ENCODE data around the gene C15orf61. TPM values are rescaled to one million over a fixed set of nuclear protein-coding genes. Genes with fewer than 3 reads are reported as not detected.

Gene C15orf61
- total RNA-seq, 1 experiment from 2014 or later, result 3.9 TPM

DNA sequence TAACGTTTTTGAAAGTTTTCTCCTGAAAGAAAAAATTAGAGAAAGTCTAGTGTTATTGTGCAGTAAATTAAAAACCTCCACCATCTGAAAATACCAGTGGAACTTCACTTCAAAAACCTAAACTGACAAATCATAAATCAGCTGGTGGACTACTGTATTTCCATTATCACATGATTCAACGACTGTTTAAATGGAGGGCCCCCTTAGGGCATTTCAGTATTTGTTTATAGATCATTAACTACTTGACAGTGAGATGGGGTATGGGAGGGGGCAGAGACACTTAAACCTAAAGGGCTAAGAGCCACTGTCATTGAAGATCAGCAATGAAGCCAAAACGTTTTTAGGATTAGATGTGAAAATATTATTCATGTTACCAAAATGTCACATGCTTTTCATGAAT is 8.8 kb upstream of the C15orf61 start:
- no peak overlapping the region for H3K4me2 ChIP-seq (ENCODE audit: low read length)
- H4K20me1 ChIP-seq (ENCODE audit: low read length), result no peaks in the 10 kb centered on the region
- H3K27ac ChIP-seq (ENCODE audit: low read length), result no peak overlapping the region
- ChIA-PET POLR2A (ENCODE audit: unreplicated experiment) (no interaction called here), CTCF (no interaction called here)
- no peak overlapping the region for H3K4me3 ChIP-seq (ENCODE audit: low read length)
- no peaks in the 10 kb centered on the region for H3K4me1 ChIP-seq (ENCODE audit: insufficient read depth, low read length)
- no peaks in the 10 kb centered on the region for H3K9me3 ChIP-seq (ENCODE audit: low read length)
- no TSS peak for BruUV-seq (replicated peaks)
- intact Hi-C loops (cut with micrococcal nuclease), result no loop called here
- no peaks in the 10 kb centered on the region for H3K36me3 ChIP-seq (ENCODE audit: low read depth, low read length)
- no peak for DNase-seq
- no peaks in the 10 kb centered on the region for H3K27me3 ChIP-seq (ENCODE audit: low read length)
- H3K79me2 ChIP-seq (ENCODE audit: low read length), result no peaks in the 10 kb centered on the region
- no peak for ATAC-seq
- H3K9me2 ChIP-seq (replicated peaks; ENCODE audit: low read length), result no peaks in the 10 kb centered on the region
- no peak overlapping the region for H2AFZ ChIP-seq (ENCODE audit: low read length)
- H3F3A ChIP-seq (ENCODE audit: low read length, unreplicated experiment), result no peaks in the 10 kb centered on the region
- H3K9ac ChIP-seq (ENCODE audit: low read length), result no peak overlapping the region
- TF ChIP-seq EZH2phosphoT487 (IDR thresholded peaks at IDR 0.05; ENCODE audit: borderline replicate concordance, low read length) (no peak), CTCF (conservative IDR thresholded peaks at IDR 0.05; ENCODE audit: low read depth, low read length) (no peak), EZH2 (IDR thresholded peaks at IDR 0.05; ENCODE audit: low read length, unreplicated experiment) (no peak)

- CTCF ChIA-PET, result no interaction called here
- Histone ChIP-seq H4K20me1 (ENCODE audit: low read length) (no peaks in the 10 kb centered on the region), H3F3A (ENCODE audit: low read length, unreplicated experiment) (no peaks in the 10 kb centered on the region), H3K79me2 (ENCODE audit: low read length) (no peaks in the 10 kb centered on the region), H3K9me2 (replicated peaks; ENCODE audit: low read length) (no peaks in the 10 kb centered on the region), H3K9ac (ENCODE audit: low read length) (no peak overlapping the region), H3K4me2 (ENCODE audit: low read length) (no peak overlapping the region), H3K4me3 (ENCODE audit: low read length) (no peak overlapping the region), H3K27ac (ENCODE audit: low read length) (no peak overlapping the region), H3K27me3 (ENCODE audit: low read length) (no peaks in the 10 kb centered on the region), H3K4me1 (ENCODE audit: insufficient read depth, low read length) (no peaks in the 10 kb centered on the region), H3K36me3 (ENCODE audit: low read depth, low read length) (no peaks in the 10 kb centered on the region), H3K9me3 (ENCODE audit: low read length) (no peaks in the 10 kb centered on the region), H2AFZ (ENCODE audit: low read length) (no peak overlapping the region)
- no TSS peak for BruUV-seq (replicated peaks)
- POLR2A ChIA-PET (ENCODE audit: unreplicated experiment), result no interaction called here
- ATAC-seq, result no peak
- intact Hi-C loops (cut with micrococcal nuclease), result no loop called here
- DNase-seq, result no peak
- TF ChIP-seq EZH2phosphoT487 (IDR thresholded peaks at IDR 0.05; ENCODE audit: borderline replicate concordance, low read length) (no peak), EZH2 (IDR thresholded peaks at IDR 0.05; ENCODE audit: low read length, unreplicated experiment) (no peak), CTCF (conservative IDR thresholded peaks at IDR 0.05; ENCODE audit: low read depth, low read length) (no peak)
These were observed 7.8 kb upstream of the C15orf61 start for GRCh38 chr15:67512933-67513714.

DNA sequence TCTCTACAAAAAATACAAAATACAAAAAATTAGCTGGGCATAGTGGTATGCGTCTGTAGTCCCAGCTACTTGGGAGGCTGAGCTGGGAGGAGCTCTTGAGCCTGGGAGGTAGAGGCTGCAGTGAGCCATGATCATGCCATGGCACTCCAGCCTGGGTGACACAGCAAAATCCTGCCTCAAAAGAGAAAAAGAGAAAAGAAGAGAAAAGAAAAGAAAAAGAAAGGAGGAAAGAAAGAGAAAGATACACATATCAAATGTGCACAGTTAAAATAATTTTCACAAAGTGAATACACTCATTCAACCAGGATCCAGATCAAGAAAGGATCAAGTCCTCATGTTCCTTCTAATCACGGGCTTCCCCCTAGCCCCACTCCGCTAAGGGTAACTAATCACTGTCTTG is 5.8 kb upstream of the C15orf61 start:
- H3K27ac ChIP-seq (ENCODE audit: low read length), result no peak overlapping the region
- CTCF ChIA-PET, result no interaction called here

More for the DNA sequence above, 5.8 kb upstream of the C15orf61 start:
- DNase-seq (no peak), ATAC-seq (no peak)
- BruUV-seq (replicated peaks), result no TSS peak
- intact Hi-C loops (cut with micrococcal nuclease), result no loop called here
- H3K27me3 ChIP-seq (ENCODE audit: low read length), result no peaks in the 10 kb centered on the region
- H3K4me1 ChIP-seq (ENCODE audit: insufficient read depth, low read length), result no peaks in the 10 kb centered on the region
- no peak overlapping the region for H3K4me2 ChIP-seq (ENCODE audit: low read length)
- H3K9me3 ChIP-seq (ENCODE audit: low read length), result no peaks in the 10 kb centered on the region
- H4K20me1 ChIP-seq (ENCODE audit: low read length), result no peaks in the 10 kb centered on the region
- no peaks in the 10 kb centered on the region for H3K79me2 ChIP-seq (ENCODE audit: low read length)
- no peak overlapping the region for H2AFZ ChIP-seq (ENCODE audit: low read length)
- H3K4me3 ChIP-seq (ENCODE audit: low read length), result no peak overlapping the region
- no peak for TF ChIP-seq EZH2 (IDR thresholded peaks at IDR 0.05; ENCODE audit: low read length, unreplicated experiment)
- TF ChIP-seq EZH2phosphoT487 (IDR thresholded peaks at IDR 0.05; ENCODE audit: borderline replicate concordance, low read length), result no peak
- TF ChIP-seq CTCF (conservative IDR thresholded peaks at IDR 0.05; ENCODE audit: low read depth, low read length), result no peak
- no peaks in the 10 kb centered on the region for H3K36me3 ChIP-seq (ENCODE audit: low read depth, low read length)
- H3K9me2 ChIP-seq (replicated peaks; ENCODE audit: low read length), result no peaks in the 10 kb centered on the region
- no peaks in the 10 kb centered on the region for H3F3A ChIP-seq (ENCODE audit: low read length, unreplicated experiment)
- H3K9ac ChIP-seq (ENCODE audit: low read length), result no peak overlapping the region
- POLR2A ChIA-PET (ENCODE audit: unreplicated experiment), result no interaction called here
